ENCODE data around the gene KCNN2.

Gene KCNN2

GRCh38 chr5:114544561-114544960, 182.7 kb downstream of the KCNN2 start:
- DNase-seq (ENCODE audit: low read depth in 3 of 3): no peak
